MM.1S (cell line): ENCODE data around the gene ABHD11.

Source experiments
- DNase-seq: peaks from one replicate; pipeline ENCODE4 v3.0.0-alpha.2; 2015
- H2AFZ ChIP-seq: fragments of 300-600 bp; sonication (generic); 2 replicates; pipeline ENCODE4 v1.6.0; 2016; ENCODE audit warnings: antibody characterized with exemption, low read length
- H3F3A ChIP-seq: fragments of 300-600 bp; sonication (generic); 2 replicates; pipeline ENCODE4 v1.6.1; 2016; ENCODE audit warnings: mild to moderate bottlenecking, antibody characterized with exemption, low read length, moderate library complexity, mixed read lengths; ENCODE audit not compliant: insufficient read depth
- H3K27ac ChIP-seq: fragments of 300-600 bp; sonication (generic); 2 replicates; pipeline ENCODE4 v1.5.1; 2016; ENCODE audit warnings: mild to moderate bottlenecking, low read length
- H3K27me3 ChIP-seq: fragments of 300-600 bp; sonication (generic); replicated peaks from 2 replicates; pipeline ENCODE4 v1.6.0; 2016; ENCODE audit warnings: low read length; ENCODE audit not compliant: insufficient read depth
- H3K36me3 ChIP-seq: fragments of 300-600 bp; sonication (generic); replicated peaks from 2 replicates; pipeline ENCODE4 v1.6.1; 2016; ENCODE audit warnings: mild to moderate bottlenecking, low read length, mixed read lengths; ENCODE audit not compliant: insufficient read depth
- H3K4me1 ChIP-seq: fragments of 300-600 bp; sonication (generic); 2 replicates; pipeline ENCODE4 v1.6.1; 2016; ENCODE audit warnings: low read length, mixed read lengths
- H3K4me2 ChIP-seq: fragments of 300-600 bp; sonication (generic); 2 replicates; pipeline ENCODE4 v1.6.0; 2016; ENCODE audit warnings: low read depth, low read length
- H3K4me3 ChIP-seq: fragments of 300-600 bp; sonication (generic); 2 replicates; pipeline ENCODE4 v1.5.1; 2016; ENCODE audit warnings: low read length, mixed read lengths
- H3K79me2 ChIP-seq: fragments of 300-600 bp; sonication (generic); 2 replicates; pipeline ENCODE4 v1.6.1; 2016; ENCODE audit warnings: mixed run types, low read length, mixed read lengths
- H3K9ac ChIP-seq: fragments of 300-600 bp; sonication (generic); 2 replicates; pipeline ENCODE4 v1.6.1; 2016; ENCODE audit warnings: low read length, mixed read lengths
- H3K9me2 ChIP-seq: fragments of 300-600 bp; sonication (generic); replicated peaks from 2 replicates; pipeline ENCODE4 v1.6.1; 2016; ENCODE audit warnings: mild to moderate bottlenecking, low read length, mixed read lengths; ENCODE audit not compliant: insufficient read depth
- H3K9me3 ChIP-seq: fragments of 300-600 bp; sonication (generic); replicated peaks from 2 replicates; pipeline ENCODE4 v1.6.1; 2016; ENCODE audit warnings: mild to moderate bottlenecking, low read length, mixed read lengths; ENCODE audit not compliant: insufficient read depth
- H4K20me1 ChIP-seq: fragments of 300-600 bp; sonication (generic); 2 replicates; pipeline ENCODE4 v1.6.1; 2016; ENCODE audit warnings: mild to moderate bottlenecking, low read length, moderate library complexity, mixed read lengths; ENCODE audit not compliant: insufficient read depth
- CTCF ChIP-seq: fragments of 300-600 bp; sonication (generic); IDR thresholded peaks from 2 replicates; pipeline ENCODE4 v1.5.1; 2016; ENCODE audit warnings: antibody characterized with exemption, low read length, mixed read lengths
- EZH2 ChIP-seq: fragments of 300-600 bp; sonication (generic); optimal IDR thresholded peaks from 2 replicates; pipeline ENCODE3; 2017; ENCODE audit warnings: low read depth, mild to moderate bottlenecking, antibody characterized with exemption, low read length, mixed read lengths
- EZH2phosphoT487 ChIP-seq: fragments of 300-600 bp; sonication (generic); IDR thresholded peaks from 2 replicates; pipeline ENCODE4 v1.6.1; 2018; ENCODE audit warnings: antibody characterized with exemption, low read length

The ABHD11 gene

DNA sequence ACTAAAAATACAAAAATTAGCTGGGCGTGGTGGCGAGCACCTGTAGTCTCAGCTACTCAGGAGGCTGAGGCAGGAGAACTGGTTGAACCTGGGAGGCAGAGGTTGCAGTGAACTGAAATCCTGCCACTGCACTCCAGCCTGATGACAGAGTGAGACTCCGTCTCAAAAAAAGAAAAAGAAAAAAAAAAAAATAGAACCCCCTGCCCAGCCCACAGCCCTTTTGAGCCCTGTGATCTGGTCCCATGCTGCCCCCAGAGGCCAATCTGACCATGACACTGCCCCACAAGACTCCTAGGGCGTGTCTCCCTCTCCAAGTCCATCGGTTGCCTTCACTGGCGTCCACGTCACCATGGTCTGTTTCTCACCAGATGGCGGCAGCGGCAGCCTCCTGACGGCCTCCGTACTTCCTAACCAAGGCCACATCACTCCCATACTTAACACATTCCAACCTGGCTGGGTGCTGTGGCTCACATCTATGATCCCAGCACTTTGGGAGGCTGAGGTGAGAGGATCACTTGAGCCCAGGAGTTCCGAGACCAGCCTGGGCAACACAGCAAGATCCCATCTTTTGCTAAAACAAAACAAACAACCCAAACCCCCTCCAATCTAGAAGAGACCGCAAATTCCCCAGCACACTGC is 37.1 kb downstream of the ABHD11 start:
- H2AFZ ChIP-seq: no peak overlapping the region
- no peaks in the 10 kb centered on the region for H3K9me2 ChIP-seq
- no peaks in the 10 kb centered on the region for H3K36me3 ChIP-seq
- H3K4me1 ChIP-seq: no peaks in the 10 kb centered on the region
- H4K20me1 ChIP-seq: no peaks in the 10 kb centered on the region; the same call in 1 of the 2 replicates
- no peaks in the 10 kb centered on the region; the same call in 1 of the 2 replicates for H3F3A ChIP-seq
- H3K27me3 ChIP-seq: no peaks in the 10 kb centered on the region
- no peaks in the 10 kb centered on the region for H3K9me3 ChIP-seq
- no peak overlapping the region for H3K9ac ChIP-seq
- no peak overlapping the region for H3K27ac ChIP-seq
- TF ChIP-seq EZH2 (no peak), EZH2phosphoT487 (no peak), CTCF (peak; percentile 49)
- H3K79me2 ChIP-seq: no peaks in the 10 kb centered on the region
- no peak overlapping the region for H3K4me2 ChIP-seq
- no peak overlapping the region for H3K4me3 ChIP-seq
- DNase-seq: no peak

- H3F3A ChIP-seq: no peaks in the 10 kb centered on the region; the same call in 1 of the 2 replicates
- H3K27ac ChIP-seq: no peak overlapping the region
- H3K4me3 ChIP-seq: no peak overlapping the region
- no peak overlapping the region for H2AFZ ChIP-seq
- H3K36me3 ChIP-seq: no peaks in the 10 kb centered on the region; the same call in 1 of the 2 replicates
- H3K9me3 ChIP-seq: no peaks in the 10 kb centered on the region
- H3K4me2 ChIP-seq: no peak overlapping the region
- DNase-seq: no peak
- no peak overlapping the region for H3K9ac ChIP-seq
- H3K79me2 ChIP-seq: no peaks in the 10 kb centered on the region
- H3K9me2 ChIP-seq: no peaks in the 10 kb centered on the region
- no peaks in the 10 kb centered on the region; the same call in 1 of the 2 replicates for H4K20me1 ChIP-seq
- H3K4me1 ChIP-seq: no peaks in the 10 kb centered on the region
- TF ChIP-seq CTCF (no peak), EZH2phosphoT487 (no peak), EZH2 (no peak)
- H3K27me3 ChIP-seq: no peaks in the 10 kb centered on the region
These were observed 37.9 kb downstream of the ABHD11 start for GRCh38 chr7:73700581-73701134.

DNA sequence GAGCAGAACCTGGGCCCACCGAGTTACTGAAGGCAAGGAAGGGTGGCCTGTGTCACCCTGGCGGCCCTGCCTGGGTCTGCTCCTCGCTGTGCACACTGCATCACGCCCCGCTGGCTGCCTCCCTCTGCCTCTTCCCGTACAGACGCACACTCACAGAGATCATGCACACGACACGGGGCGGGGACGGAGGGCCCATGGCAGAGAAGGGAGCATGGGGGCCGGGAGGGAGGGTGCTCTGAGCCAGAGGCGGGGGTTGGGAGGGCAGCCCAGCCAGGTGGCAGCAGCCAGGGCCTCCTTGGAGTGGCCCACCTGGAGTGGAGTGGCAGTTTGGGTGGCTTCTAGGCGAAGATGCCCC is 38.6 kb downstream of the ABHD11 start:
- Histone ChIP-seq H3K4me3 (no peak overlapping the region), H3K4me1 (no peaks in the 10 kb centered on the region), H3K9ac (no peak overlapping the region), H3F3A (no peaks in the 10 kb centered on the region; the same call in 1 of the 2 replicates), H3K36me3 (no peaks in the 10 kb centered on the region; the same call in 1 of the 2 replicates), H3K79me2 (no peaks in the 10 kb centered on the region), H3K9me3 (no peaks in the 10 kb centered on the region), H3K27ac (no peak overlapping the region), H2AFZ (no peak overlapping the region), H3K9me2 (no peaks in the 10 kb centered on the region), H3K4me2 (no peak overlapping the region), H4K20me1 (no peaks in the 10 kb centered on the region; the same call in 1 of the 2 replicates), H3K27me3 (no peaks in the 10 kb centered on the region)
- no peak for TF ChIP-seq EZH2
- no peak for TF ChIP-seq CTCF
- TF ChIP-seq EZH2phosphoT487: no peak
- DNase-seq: no peak
